ENCODE data around the gene PCDHB1.
"Not testable (repeated sequence)": the region's sequence is repeated elsewhere in the genome, so short reads cannot be mapped to it uniquely, and the experiment has no call there.

The PCDHB1 gene

GRCh38 chr5:141051521-141051866, 320 bp downstream of the PCDHB1 start:
- peak overlapping the region; percentile 68 for H3K4me3 ChIP-seq (ENCODE audit: low read depth, low read length)

GRCh38 chr5:141077826-141078225, 26.7 kb downstream of the PCDHB1 start:
- peak overlapping the region; percentile 34 for H3K4me3 ChIP-seq (ENCODE audit: low read depth, low read length)

- H3K4me3 ChIP-seq (ENCODE audit: low read depth, low read length), result no peak overlapping the region
These were observed 31.1 kb downstream of the PCDHB1 start for GRCh38 chr5:141082228-141082627.

GRCh38 chr5:141084487-141084989, 33.4 kb downstream of the PCDHB1 start:
- H3K4me3 ChIP-seq (ENCODE audit: low read depth, low read length), result peak overlapping the region; percentile 42

GRCh38 chr5:141094481-141095262, 43.5 kb downstream of the PCDHB1 start, which contains the start of gene PCDHB2:
TSS of gene PCDHB2 (plus strand) at chr5:141094615. CDS start at chr5:141094791, 176 bp downstream.
- peak within 1 kb of the TSS; percentile 91 for H3K4me3 ChIP-seq (ENCODE audit: low read depth, low read length)

DNA sequence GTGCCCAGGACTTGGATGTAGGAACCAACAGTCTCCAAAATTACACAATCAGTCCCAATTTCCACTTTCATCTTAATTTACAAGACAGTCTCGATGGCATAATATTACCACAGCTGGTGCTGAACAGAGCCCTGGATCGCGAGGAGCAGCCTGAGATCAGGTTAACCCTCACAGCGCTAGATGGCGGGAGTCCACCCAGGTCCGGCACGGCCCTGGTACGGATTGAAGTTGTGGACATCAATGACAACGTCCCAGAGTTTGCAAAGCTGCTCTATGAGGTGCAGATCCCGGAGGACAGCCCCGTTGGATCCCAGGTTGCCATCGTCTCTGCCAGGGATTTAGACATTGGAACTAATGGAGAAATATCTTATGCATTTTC, 44.1 kb downstream of the PCDHB1 start:
- H3K4me3 ChIP-seq (ENCODE audit: low read depth, low read length), result peak overlapping the region; percentile 91

DNA sequence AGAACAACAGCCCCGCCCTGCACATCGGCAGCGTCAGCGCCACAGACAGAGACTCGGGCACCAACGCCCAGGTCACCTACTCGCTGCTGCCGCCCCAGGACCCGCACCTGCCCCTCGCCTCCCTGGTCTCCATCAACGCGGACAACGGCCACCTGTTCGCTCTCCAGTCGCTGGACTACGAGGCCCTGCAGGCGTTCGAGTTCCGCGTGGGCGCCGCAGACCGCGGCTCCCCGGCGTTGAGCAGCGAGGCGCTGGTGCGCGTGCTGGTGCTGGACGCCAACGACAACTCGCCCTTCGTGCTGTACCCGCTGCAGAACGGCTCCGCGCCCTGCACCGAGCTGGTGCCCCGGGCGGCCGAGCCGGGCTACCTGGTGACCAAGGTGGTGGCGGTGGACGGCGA, 45.0 kb downstream of the PCDHB1 start:
- H3K4me3 ChIP-seq (ENCODE audit: low read depth, low read length), result not testable (repeated sequence)

- H3K4me3 ChIP-seq (ENCODE audit: low read depth, low read length), result not testable (repeated sequence)
These were observed 45.4 kb downstream of the PCDHB1 start for GRCh38 chr5:141096586-141096985.

DNA sequence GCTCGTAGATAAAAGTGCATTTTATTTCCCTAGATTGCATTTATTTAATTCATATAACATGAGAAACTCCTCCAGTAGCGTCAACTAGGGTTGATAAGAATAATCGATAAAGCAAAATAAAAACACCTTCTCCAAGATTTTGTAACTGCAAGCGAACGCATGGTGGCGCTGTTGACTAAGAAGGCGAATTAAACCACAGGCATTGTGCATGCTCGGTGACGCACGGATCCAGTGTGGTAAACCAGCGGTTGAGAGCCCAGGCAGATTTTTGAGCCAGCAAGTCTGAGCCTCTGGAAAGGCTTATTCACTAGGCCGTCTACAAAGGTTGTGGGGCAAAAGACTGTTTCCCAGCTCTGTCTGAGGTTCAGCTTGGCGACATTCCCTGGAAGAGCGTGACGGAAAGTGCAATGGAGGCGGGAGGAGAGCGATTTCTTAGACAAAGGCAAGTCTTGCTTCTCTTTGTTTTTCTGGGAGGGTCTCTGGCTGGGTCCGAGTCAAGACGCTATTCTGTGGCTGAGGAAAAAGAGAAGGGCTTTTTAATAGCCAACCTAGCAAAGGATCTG, 49.1 kb downstream of the PCDHB1 start, which contains the start of gene PCDHB3:
Gene PCDHB3 (plus strand): TSS at position 231 of the 563 bp plus-strand sequence. CDS start 177 bp downstream, at position 408.
- peak within 1 kb of the TSS; percentile 50 for H3K4me3 ChIP-seq (ENCODE audit: low read depth, low read length)

DNA sequence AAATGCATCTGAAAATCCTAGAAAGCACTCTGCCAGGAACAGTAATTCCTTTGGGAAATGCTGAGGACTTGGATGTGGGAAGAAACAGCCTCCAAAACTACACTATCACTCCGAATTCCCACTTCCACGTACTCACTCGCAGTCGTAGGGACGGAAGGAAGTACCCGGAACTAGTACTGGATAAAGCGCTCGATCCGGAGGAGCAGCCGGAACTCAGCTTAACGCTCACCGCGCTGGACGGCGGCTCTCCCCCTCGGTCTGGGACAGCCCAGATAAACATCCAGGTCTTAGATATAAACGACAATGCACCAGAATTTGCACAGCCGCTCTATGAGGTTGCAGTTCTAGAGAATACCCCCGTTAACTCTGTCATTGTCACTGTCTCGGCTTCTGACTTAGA, 49.9 kb downstream of the PCDHB1 start:
- peak overlapping the region; percentile 50 for H3K4me3 ChIP-seq (ENCODE audit: low read depth, low read length)

GRCh38 chr5:141102070-141102469, 50.9 kb downstream of the PCDHB1 start:
- not testable (repeated sequence) for H3K4me3 ChIP-seq (ENCODE audit: low read depth, low read length)

DNA sequence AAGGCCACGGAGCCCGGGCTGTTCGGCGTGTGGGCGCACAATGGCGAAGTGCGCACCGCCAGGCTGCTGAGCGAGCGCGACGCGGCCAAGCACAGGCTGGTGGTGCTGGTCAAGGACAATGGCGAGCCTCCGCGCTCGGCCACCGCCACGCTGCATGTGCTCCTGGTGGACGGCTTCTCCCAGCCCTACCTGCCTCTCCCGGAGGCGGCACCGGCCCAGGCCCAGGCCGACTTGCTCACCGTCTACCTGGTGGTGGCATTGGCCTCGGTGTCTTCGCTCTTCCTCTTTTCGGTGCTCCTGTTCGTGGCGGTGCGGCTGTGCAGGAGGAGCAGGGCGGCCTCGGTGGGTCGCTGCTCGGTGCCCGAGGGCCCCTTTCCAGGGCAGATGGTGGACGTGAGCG, 51.3 kb downstream of the PCDHB1 start:
- not testable (repeated sequence) for H3K4me3 ChIP-seq (ENCODE audit: low read depth, low read length)

DNA sequence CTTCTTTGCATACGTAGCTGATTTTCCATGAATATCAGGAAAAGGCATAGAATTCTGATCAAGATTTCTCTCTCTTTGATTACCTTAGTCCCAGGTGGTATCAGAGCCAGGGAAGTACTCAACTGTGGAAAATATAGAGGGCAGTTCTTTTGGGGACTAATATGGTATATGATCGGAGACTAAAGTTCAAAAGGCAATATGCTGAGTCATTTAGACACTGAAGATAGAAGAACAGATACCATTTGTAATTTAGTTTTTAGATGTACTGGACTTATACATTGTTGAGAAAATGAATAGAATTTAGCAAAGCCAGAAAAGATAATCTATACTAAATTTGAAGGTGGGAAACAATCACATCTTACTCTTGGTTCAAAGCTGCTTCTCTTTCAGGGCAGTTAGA, 54.2 kb downstream of the PCDHB1 start:
- H3K4me3 ChIP-seq (ENCODE audit: low read depth, low read length), result no peak overlapping the region

Data from iPS-11a (cell line).